VCaP (cell line): ENCODE data around the gene SLC39A2.

Experiments
- H3K27ac ChIP-seq: fragments of 450-650 bp; 2 replicates; pipeline ENCODE4 v1.5.1; 2017
- TF ChIP-seq, protein P1 (sequence below): fragments of 450-650 bp; conservative IDR thresholded peaks from 2 replicates; pipeline ENCODE4 v1.5.1; 2017; ENCODE audit warnings: mild to moderate bottlenecking, moderate library complexity

The SLC39A2 gene

DNA sequence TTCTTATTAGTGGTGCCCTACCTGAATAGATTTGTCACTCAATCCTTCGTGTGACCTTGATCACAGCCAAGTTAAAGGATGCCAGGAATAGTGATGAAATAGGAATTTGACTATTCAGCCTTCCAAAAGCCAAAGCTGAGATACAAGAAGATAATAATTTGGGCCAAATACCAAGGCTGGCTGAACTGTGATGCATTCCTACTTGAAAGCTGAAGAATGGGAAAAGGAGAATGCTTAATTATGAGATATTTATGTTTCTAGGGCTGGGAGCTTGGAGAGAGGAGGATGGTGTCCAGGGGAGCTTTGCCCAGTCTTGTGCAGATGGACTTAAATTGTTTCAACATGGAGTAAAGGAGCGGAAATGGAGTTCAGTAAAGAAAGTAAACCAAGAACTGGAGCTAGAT lies 48.3 kb downstream of the SLC39A2 start:
- TF ChIP-seq, protein P1, sequence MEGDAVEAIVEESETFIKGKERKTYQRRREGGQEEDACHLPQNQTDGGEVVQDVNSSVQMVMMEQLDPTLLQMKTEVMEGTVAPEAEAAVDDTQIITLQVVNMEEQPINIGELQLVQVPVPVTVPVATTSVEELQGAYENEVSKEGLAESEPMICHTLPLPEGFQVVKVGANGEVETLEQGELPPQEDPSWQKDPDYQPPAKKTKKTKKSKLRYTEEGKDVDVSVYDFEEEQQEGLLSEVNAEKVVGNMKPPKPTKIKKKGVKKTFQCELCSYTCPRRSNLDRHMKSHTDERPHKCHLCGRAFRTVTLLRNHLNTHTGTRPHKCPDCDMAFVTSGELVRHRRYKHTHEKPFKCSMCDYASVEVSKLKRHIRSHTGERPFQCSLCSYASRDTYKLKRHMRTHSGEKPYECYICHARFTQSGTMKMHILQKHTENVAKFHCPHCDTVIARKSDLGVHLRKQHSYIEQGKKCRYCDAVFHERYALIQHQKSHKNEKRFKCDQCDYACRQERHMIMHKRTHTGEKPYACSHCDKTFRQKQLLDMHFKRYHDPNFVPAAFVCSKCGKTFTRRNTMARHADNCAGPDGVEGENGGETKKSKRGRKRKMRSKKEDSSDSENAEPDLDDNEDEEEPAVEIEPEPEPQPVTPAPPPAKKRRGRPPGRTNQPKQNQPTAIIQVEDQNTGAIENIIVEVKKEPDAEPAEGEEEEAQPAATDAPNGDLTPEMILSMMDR = no peak
- no peak overlapping the region for H3K27ac ChIP-seq

- TF ChIP-seq, protein P1 = no peak
- no peak overlapping the region for H3K27ac ChIP-seq
These were observed 49.5 kb downstream of the SLC39A2 start for GRCh38 chr14:21048638-21049037.

DNA sequence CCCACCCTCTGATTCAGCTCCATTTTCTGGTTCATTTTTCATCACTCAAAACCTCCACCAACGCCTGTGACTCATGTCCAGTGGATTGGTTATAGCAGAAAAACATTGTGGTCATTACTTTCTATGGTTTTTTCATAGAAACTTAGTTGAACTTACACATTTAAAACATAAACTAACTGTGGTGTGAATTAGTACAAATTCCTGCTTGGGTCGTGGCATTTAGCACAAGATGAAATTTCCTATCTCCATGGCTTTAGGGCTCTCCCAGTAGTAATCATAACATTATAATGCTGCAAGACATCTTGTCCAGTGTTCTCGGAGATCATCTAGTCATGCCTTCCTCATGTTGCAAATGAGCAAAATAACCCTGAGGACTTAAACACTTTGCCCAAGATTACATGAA lies 50.2 kb downstream of the SLC39A2 start:
- TF ChIP-seq, protein P1 = no peak
- H3K27ac ChIP-seq = no peak overlapping the region

DNA sequence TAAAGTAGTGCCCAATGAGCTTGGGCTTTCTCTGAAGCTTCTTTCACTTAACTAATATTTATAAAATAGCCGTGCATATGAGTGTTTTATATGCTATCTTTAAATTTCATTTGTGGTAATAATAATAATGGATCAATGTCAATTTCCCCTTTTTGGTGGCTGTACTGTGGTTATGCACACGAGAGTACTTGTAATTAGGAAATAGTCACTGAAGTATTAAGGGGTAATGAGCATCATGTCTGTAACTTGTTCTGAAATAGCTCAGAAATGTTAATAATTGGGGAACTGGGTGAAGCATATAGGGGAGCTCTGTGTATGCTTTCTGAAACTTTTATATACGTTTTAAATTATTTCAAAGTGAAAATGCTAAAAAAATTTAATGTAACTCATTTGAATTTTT lies 51.5 kb downstream of the SLC39A2 start:
- H3K27ac ChIP-seq = no peak overlapping the region
- TF ChIP-seq, protein P1 = no peak
